ENCODE results near the gene FLT4. TPM values are rescaled to one million over a fixed set of nuclear protein-coding genes. Genes with fewer than 3 reads are reported as not detected.
A peak's percentile ranks its signal among the peaks of the same experiment; 100 is the strongest.

The FLT4 gene
- total and polyA plus RNA-seq, 4 donors = 12.6 to 42.1 (median 25.3) TPM

DNA sequence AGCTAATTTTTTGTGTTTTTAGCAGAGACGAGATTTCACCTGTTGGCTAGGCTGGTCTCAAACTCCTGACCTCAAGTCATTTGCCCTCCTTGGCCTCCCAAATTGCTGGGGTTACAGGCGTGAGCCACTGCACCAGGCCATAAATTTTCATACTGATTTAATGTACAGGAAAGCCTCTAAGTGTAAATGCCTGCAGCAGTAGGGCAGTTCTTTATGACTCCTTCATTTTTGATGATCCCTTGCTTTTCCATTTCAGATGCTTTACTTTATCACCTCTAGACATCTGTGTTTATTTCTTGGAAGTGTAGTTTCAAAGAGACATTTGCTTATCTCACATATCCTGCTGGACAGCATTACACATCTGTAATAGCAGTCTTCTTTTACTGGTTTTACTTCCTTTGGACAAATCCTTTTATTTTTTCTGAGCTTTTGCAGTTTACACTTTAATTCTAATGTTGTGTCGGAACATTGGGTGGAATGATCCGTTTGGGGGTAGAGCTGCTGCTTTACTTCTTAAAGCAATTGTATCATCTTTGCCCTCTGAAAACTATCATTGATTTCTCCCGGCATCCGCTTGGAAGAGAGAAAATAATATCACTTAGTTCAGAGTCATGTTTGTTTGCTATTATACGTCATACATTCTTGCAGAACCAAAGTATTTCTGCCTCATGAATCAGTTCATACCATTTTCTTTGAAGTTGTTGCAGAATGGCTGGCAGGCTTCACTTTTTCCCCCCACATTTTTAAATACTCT is 94.1 kb downstream of the FLT4 start:
- WGBS, 2 donors = 84 to 89% methylated on average over 7 of the region's 7 CpGs
- peaks cover 6 to 17% (median 15%) of the 10 kb centered on the region in 4 donors for H3K36me3 ChIP-seq (ENCODE audit: control insufficient read depth in 4 of 4, insufficient read depth in 4 of 4, low read length in 4 of 4)
- H3K9me3 ChIP-seq (ENCODE audit: control insufficient read depth in 4 of 4, insufficient read depth in 3 of 4, low read length in 3 of 4) = no peaks in the 10 kb centered on the region
- H3K27me3 ChIP-seq (ENCODE audit: control insufficient read depth in 3 of 3, insufficient read depth in 3 of 3, low read length in 2 of 3) = no peaks in the 10 kb centered on the region
- no peak overlapping the region for H3K4me3 ChIP-seq
- TF ChIP-seq, protein P1, sequence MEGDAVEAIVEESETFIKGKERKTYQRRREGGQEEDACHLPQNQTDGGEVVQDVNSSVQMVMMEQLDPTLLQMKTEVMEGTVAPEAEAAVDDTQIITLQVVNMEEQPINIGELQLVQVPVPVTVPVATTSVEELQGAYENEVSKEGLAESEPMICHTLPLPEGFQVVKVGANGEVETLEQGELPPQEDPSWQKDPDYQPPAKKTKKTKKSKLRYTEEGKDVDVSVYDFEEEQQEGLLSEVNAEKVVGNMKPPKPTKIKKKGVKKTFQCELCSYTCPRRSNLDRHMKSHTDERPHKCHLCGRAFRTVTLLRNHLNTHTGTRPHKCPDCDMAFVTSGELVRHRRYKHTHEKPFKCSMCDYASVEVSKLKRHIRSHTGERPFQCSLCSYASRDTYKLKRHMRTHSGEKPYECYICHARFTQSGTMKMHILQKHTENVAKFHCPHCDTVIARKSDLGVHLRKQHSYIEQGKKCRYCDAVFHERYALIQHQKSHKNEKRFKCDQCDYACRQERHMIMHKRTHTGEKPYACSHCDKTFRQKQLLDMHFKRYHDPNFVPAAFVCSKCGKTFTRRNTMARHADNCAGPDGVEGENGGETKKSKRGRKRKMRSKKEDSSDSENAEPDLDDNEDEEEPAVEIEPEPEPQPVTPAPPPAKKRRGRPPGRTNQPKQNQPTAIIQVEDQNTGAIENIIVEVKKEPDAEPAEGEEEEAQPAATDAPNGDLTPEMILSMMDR (IDR thresholded peaks at IDR 0.05; ENCODE audit: control extremely low read depth, extremely low read depth) = no peak
- ATAC-seq (ENCODE audit: insufficient read depth, low FRiP score) = no peak
- no peak overlapping the region for H3K9ac ChIP-seq (ENCODE audit: insufficient read depth in 1 of 2, low read length in 2 of 2)
- H3K27ac ChIP-seq (ENCODE audit: low read depth in 1 of 2, low read length in 1 of 2) = no peak overlapping the region
- peak; percentile 14 to 51 (median 19) for DNase-seq
- peaks cover 0 to 10% (median 0%) of the 10 kb centered on the region in 5 donors for H3K4me1 ChIP-seq (ENCODE audit: control insufficient read depth in 5 of 5, insufficient read depth in 5 of 5, low read length in 5 of 5)

DNA sequence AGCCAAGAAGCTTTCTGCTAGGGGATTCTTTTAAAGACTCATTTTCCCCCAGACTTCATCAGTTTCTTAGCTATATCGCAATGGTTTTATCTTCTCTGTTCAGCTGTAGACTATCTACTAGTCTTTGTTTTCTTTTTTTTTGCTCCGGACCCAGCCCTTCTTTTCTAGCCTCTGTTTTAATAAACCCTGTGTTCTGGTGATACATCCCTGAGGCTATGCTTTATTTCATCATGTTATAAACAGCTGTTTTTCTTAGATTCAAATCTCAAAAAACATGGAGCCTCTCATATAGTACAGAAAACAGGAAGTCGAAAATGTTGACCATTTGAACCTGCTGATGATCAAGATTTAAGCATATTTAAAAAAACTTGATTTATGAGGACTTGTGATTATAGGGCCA is 95.9 kb downstream of the FLT4 start:
- Histone ChIP-seq H3K9ac (ENCODE audit: insufficient read depth in 1 of 2, low read length in 2 of 2) (no peak overlapping the region), H3K27ac (ENCODE audit: low read depth in 1 of 2, low read length in 1 of 2) (no peak overlapping the region), H3K9me3 (ENCODE audit: control insufficient read depth in 4 of 4, insufficient read depth in 3 of 4, low read length in 3 of 4) (no peaks in the 10 kb centered on the region), H3K4me3 (no peak overlapping the region), H3K27me3 (ENCODE audit: control insufficient read depth in 3 of 3, insufficient read depth in 3 of 3, low read length in 2 of 3) (no peaks in the 10 kb centered on the region), H3K4me1 (ENCODE audit: control insufficient read depth in 5 of 5, insufficient read depth in 5 of 5, low read length in 5 of 5) (peaks cover 0 to 10% (median 0%) of the 10 kb centered on the region in 5 donors), H3K36me3 (ENCODE audit: control insufficient read depth in 4 of 4, insufficient read depth in 4 of 4, low read length in 4 of 4) (peaks cover 6 to 18% (median 17%) of the 10 kb centered on the region in 4 donors)
- TF ChIP-seq, protein P1 (IDR thresholded peaks at IDR 0.05; ENCODE audit: control extremely low read depth, extremely low read depth) = no peak
- DNase-seq (no peak), ATAC-seq (ENCODE audit: insufficient read depth, low FRiP score) (no peak)
- WGBS, 2 donors = 93 to 97% methylated on average over 3 of the region's 3 CpGs

Other genes with a start within 250 kb of the FLT4 start
- 10 to 100 TPM; 20.2 to 51.1 TPM for gene CNOT6, start 155.2 kb downstream of the FLT4 start, total RNA-seq
- 1 to 10 TPM; 8.7 to 9.3 TPM for gene CNOT6, start 155.2 kb downstream of the FLT4 start, polyA plus RNA-seq
- gene SCGB3A1, start 58.1 kb downstream of the FLT4 start, total RNA-seq = 1,000 to 10,000 TPM in 1 of 2 donors, 100 to 1,000 TPM in 1; 119 to 1,453 TPM
- 1,000 to 10,000 TPM in 1 of 2 donors, 100 to 1,000 TPM in 1; 595 to 3,799 TPM for gene SCGB3A1, start 58.1 kb downstream of the FLT4 start, polyA plus RNA-seq
- gene OR2Y1, start 90.5 kb upstream of the FLT4 start, total RNA-seq = not detected
- gene OR2Y1, start 90.5 kb upstream of the FLT4 start, polyA plus RNA-seq = not detected
- gene MGAT1, start 153.2 kb upstream of the FLT4 start, total RNA-seq = 100 to 1,000 TPM; 117 to 274 TPM
- 100 to 1,000 TPM; 149 to 415 TPM for gene MGAT1, start 153.2 kb upstream of the FLT4 start, polyA plus RNA-seq
- gene ZFP62, start 211.7 kb upstream of the FLT4 start, total RNA-seq = 10 to 100 TPM; 18.1 to 31.2 TPM
- gene ZFP62, start 211.7 kb upstream of the FLT4 start, polyA plus RNA-seq = 10 to 100 TPM in 1 of 2 donors, 1 to 10 TPM in 1; 9.6 to 21.9 TPM
- gene BTNL8, start 249.6 kb upstream of the FLT4 start, total RNA-seq = 1 to 10 TPM; 1.5 to 2.6 TPM
- 1 to 10 TPM in 1 of 2 donors, under 1 TPM in 1; 0.81 to 7.2 TPM for gene BTNL8, start 249.6 kb upstream of the FLT4 start, polyA plus RNA-seq